ENCODE measurements around the gene TMPRSS6. TPM values are rescaled to one million over a fixed set of nuclear protein-coding genes. Genes with fewer than 3 reads are reported as not detected.

Gene TMPRSS6
- total RNA-seq, 1 donor = not detected

DNA sequence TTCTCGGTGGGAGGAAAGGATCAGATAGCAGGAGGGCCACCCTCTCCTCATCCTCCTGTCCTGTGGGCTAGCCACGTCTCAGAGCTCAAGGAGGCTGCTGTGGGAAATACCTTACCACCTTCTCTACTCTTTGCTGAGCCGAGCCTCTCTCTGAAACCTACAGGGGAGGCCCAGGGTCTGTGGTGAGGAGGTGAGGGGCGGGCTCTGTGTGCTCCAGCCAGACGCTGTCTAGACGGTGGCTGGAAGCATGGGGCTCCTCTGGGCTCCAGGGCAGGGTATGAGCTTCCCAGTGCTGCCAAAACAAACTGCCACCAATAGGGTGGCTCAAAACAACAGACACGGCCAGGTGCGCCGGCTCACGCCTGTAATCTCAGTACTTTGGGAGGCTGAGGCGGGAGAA lies 5.5 kb upstream of the TMPRSS6 start:
- H2AFZ ChIP-seq (ENCODE audit: low read length) = no peak overlapping the region
- no peak for DNase-seq (ENCODE audit: insufficient read length, low spot score, missing footprints)
- H3K4me3 ChIP-seq (ENCODE audit: insufficient read depth, low read length) = no peak overlapping the region
- H4K20me1 ChIP-seq (ENCODE audit: insufficient read depth, low read length) = no peaks in the 10 kb centered on the region
- no peak overlapping the region for H3K4me2 ChIP-seq (ENCODE audit: insufficient read depth, low read length)
- TF ChIP-seq, protein P1, sequence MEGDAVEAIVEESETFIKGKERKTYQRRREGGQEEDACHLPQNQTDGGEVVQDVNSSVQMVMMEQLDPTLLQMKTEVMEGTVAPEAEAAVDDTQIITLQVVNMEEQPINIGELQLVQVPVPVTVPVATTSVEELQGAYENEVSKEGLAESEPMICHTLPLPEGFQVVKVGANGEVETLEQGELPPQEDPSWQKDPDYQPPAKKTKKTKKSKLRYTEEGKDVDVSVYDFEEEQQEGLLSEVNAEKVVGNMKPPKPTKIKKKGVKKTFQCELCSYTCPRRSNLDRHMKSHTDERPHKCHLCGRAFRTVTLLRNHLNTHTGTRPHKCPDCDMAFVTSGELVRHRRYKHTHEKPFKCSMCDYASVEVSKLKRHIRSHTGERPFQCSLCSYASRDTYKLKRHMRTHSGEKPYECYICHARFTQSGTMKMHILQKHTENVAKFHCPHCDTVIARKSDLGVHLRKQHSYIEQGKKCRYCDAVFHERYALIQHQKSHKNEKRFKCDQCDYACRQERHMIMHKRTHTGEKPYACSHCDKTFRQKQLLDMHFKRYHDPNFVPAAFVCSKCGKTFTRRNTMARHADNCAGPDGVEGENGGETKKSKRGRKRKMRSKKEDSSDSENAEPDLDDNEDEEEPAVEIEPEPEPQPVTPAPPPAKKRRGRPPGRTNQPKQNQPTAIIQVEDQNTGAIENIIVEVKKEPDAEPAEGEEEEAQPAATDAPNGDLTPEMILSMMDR (IDR thresholded peaks at IDR 0.05; ENCODE audit: extremely low read depth, low read depth, low read length) = no peak
- no peak overlapping the region for H3K27ac ChIP-seq (ENCODE audit: low read depth, low read length)
- no peaks in the 10 kb centered on the region for H3K36me3 ChIP-seq (ENCODE audit: insufficient read depth, low read length)
- no peaks in the 10 kb centered on the region for H3K79me2 ChIP-seq (ENCODE audit: insufficient read depth, low read length)
- H3K27me3 ChIP-seq (ENCODE audit: insufficient read depth, low read length) = peaks cover 26% of the 10 kb centered on the region
- H3K9me3 ChIP-seq (ENCODE audit: low read depth, low read length) = no peaks in the 10 kb centered on the region
- no peaks in the 10 kb centered on the region for H3K4me1 ChIP-seq (ENCODE audit: insufficient read depth, low read length)

DNA sequence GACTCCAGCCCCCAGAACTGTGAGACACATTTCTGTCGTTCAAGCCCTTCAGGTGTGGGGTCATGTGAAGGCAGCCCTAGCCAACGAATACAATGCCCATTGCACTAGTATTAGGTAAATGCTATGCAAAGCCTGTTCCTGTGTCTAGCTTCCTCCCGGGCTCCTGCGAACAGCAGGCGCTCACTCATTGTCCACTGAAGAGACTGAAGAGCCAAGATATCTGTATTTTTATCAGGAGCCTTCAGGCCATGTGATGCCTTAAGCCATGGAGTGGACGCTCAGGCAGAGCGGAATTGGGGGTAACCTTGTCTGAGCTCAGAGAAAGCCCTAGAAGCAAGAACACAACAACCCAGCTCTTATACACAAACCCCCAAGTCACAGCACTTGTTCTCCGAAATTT lies 4.2 kb upstream of the TMPRSS6 start:
- Histone ChIP-seq H3K36me3 (ENCODE audit: insufficient read depth, low read length) (no peaks in the 10 kb centered on the region), H3K27me3 (ENCODE audit: insufficient read depth, low read length) (peaks cover 23% of the 10 kb centered on the region), H3K27ac (ENCODE audit: low read depth, low read length) (no peak overlapping the region), H3K4me2 (ENCODE audit: insufficient read depth, low read length) (no peak overlapping the region), H3K9me3 (ENCODE audit: low read depth, low read length) (no peaks in the 10 kb centered on the region), H3K4me3 (ENCODE audit: insufficient read depth, low read length) (no peak overlapping the region), H4K20me1 (ENCODE audit: insufficient read depth, low read length) (no peaks in the 10 kb centered on the region), H3K79me2 (ENCODE audit: insufficient read depth, low read length) (no peaks in the 10 kb centered on the region), H2AFZ (ENCODE audit: low read length) (no peak overlapping the region), H3K4me1 (ENCODE audit: insufficient read depth, low read length) (no peaks in the 10 kb centered on the region)
- no peak for DNase-seq (ENCODE audit: insufficient read length, low spot score, missing footprints)
- TF ChIP-seq, protein P1 (IDR thresholded peaks at IDR 0.05; ENCODE audit: extremely low read depth, low read depth, low read length) = no peak

DNA sequence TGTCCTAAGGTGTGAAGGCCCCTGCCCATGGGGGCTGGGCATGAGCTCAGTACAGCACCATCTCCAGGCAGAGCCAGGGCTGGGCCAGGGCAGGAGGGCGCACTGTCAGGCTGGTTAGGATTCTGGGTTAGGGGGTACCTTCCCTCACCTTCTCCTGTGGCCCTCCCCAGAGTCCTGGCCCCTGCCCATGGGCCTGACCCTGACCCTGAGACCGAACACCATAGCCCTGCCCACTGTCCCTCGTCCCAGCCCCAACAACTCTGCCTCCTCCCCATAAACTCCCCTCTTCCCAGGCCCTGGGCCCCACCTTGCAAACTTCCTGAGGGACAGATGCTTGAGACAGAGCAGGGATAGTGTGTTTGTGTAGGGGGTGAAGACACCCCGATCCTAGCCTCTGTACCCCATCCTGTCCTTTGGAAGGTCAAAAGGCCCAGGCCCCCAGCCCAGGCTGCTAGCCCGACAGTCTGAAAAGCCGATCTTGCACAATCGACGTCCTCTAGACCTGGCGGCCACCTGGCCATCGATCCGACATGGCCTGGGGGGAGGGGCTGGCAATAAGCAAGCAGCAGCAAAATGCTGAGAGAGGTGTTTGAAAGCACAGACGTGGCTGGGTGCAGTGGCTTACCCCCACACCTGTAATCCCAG lies 2.7 kb upstream of the TMPRSS6 start:
- TF ChIP-seq, protein P1 (IDR thresholded peaks at IDR 0.05; ENCODE audit: extremely low read depth, low read depth, low read length) = no peak
- no peak for DNase-seq (ENCODE audit: insufficient read length, low spot score, missing footprints)
- Histone ChIP-seq H3K79me2 (ENCODE audit: insufficient read depth, low read length) (no peaks in the 10 kb centered on the region), H3K4me3 (ENCODE audit: insufficient read depth, low read length) (no peak overlapping the region), H3K36me3 (ENCODE audit: insufficient read depth, low read length) (no peaks in the 10 kb centered on the region), H4K20me1 (ENCODE audit: insufficient read depth, low read length) (no peaks in the 10 kb centered on the region), H3K27me3 (ENCODE audit: insufficient read depth, low read length) (peaks cover 19% of the 10 kb centered on the region), H3K4me2 (ENCODE audit: insufficient read depth, low read length) (no peak overlapping the region), H2AFZ (ENCODE audit: low read length) (no peak overlapping the region), H3K9me3 (ENCODE audit: low read depth, low read length) (no peaks in the 10 kb centered on the region), H3K27ac (ENCODE audit: low read depth, low read length) (no peak overlapping the region), H3K4me1 (ENCODE audit: insufficient read depth, low read length) (no peaks in the 10 kb centered on the region)

DNA sequence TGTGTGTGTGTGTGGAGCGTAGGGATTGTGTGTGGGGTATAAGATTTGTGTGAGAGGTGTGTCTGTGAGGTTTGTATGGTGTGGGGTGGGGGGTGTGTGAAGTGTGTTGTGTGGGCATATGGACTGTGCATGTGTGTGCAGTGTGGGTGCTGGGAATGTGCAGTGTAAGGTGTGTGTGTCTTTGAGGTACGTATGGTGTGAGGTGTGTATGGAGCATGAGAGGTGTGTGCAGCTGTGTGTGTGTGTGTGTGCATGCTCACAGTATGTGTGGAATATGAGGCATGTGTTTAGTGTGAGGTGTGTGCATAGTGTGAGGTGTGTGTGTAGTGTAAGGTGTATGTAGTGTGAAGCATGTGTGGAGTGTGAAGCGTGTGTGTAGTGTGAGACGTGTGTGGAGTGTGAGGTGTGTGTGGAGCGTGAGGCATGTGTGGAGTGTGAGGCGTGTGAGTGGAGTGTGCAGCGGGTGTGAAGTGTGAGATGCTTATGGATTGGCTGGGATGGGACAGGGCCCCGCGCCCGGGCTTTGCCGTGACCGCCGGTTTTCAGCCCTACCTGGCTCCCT lies 1.7 kb upstream of the TMPRSS6 start:
- Histone ChIP-seq H3K4me2 (ENCODE audit: insufficient read depth, low read length) (no peak overlapping the region), H4K20me1 (ENCODE audit: insufficient read depth, low read length) (no peaks in the 10 kb centered on the region), H3K36me3 (ENCODE audit: insufficient read depth, low read length) (no peaks in the 10 kb centered on the region), H3K9me3 (ENCODE audit: low read depth, low read length) (no peaks in the 10 kb centered on the region), H3K27ac (ENCODE audit: low read depth, low read length) (no peak overlapping the region), H3K27me3 (ENCODE audit: insufficient read depth, low read length) (peaks cover 18% of the 10 kb centered on the region), H3K4me3 (ENCODE audit: insufficient read depth, low read length) (no peak overlapping the region), H2AFZ (ENCODE audit: low read length) (no peak overlapping the region), H3K4me1 (ENCODE audit: insufficient read depth, low read length) (no peaks in the 10 kb centered on the region), H3K79me2 (ENCODE audit: insufficient read depth, low read length) (no peaks in the 10 kb centered on the region)
- TF ChIP-seq, protein P1 (IDR thresholded peaks at IDR 0.05; ENCODE audit: extremely low read depth, low read depth, low read length) = no peak
- DNase-seq (ENCODE audit: insufficient read length, low spot score, missing footprints) = no peak
